ENCODE data around the gene CCDC170. TPM values are rescaled to one million over a fixed set of nuclear protein-coding genes. Genes with fewer than 3 reads are reported as not detected.

The CCDC170 gene
- total and polyA plus RNA-seq, 3 donors from 2014 or later, result 3.1 to 9.5 (median 3.3) TPM

- DNase-seq, result no peak
- WGBS, 2 donors, result 64 to 85% methylated on average over 1 of the region's 1 CpG
- Histone ChIP-seq H3K27ac (no peak overlapping the region), H3K27me3 (no peaks in the 10 kb centered on the region), H3K36me3 (ENCODE audit: low read depth, missing control alignments) (no peaks in the 10 kb centered on the region), H3K4me3 (no peak overlapping the region), H3K9me3 (no peaks in the 10 kb centered on the region), H3K4me1 (no peaks in the 10 kb centered on the region)
- intact Hi-C loops (cut with DNase I; ENCODE audit: low total_unique reads), result no loop called here
- TF ChIP-seq POLR2A (IDR thresholded peaks at IDR 0.05) (no peak), CTCF (IDR thresholded peaks at IDR 0.05) (no peak)
Measured at GRCh38 chr6:151549790-151550189, 56.0 kb downstream of the CCDC170 start.

- TF ChIP-seq CTCF (IDR thresholded peaks at IDR 0.05) (no peak), POLR2A (IDR thresholded peaks at IDR 0.05) (no peak)
- Histone ChIP-seq H3K36me3 (ENCODE audit: low read depth, missing control alignments) (no peaks in the 10 kb centered on the region), H3K27ac (no peak overlapping the region), H3K4me1 (no peaks in the 10 kb centered on the region), H3K9me3 (no peaks in the 10 kb centered on the region), H3K27me3 (no peaks in the 10 kb centered on the region), H3K4me3 (no peak overlapping the region)
- 87 to 94% methylated on average over 3 of the region's 3 CpGs for WGBS, 2 donors
- no peak for DNase-seq
- intact Hi-C loops (cut with DNase I; ENCODE audit: low total_unique reads), result no loop called here
Measured at GRCh38 chr6:151550618-151551017, 56.8 kb downstream of the CCDC170 start.

DNA sequence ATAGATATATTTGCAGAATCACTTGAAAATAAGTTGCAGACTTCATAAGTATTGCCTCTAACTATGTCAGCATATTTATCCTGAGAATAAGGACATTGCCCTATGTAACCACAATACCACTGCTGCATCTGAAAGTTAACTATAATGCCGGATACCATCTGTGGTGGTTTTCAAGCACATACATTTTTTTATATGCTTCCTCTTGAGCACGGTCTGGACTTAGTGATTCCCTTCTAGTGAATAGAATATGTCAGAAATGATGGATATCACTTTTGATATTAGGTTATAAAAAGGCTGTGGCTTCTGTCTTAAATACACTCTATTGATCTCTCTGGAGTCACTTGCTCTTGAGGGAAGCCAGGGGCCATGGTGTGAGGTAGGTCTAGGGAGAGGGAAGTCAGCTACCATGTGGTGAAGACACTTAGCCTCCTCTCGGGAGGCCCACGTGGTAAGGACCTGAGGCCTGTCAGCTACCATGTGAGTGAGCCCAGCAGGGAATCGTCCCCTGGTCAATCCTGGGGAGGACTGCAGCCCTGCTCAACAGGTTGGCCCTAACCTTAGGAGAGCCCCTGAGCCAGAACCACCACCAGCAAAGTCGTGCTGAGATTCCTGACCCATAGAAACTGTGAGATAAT, 57.5 kb downstream of the CCDC170 start:
- 73 to 83% methylated on average over 6 of the region's 6 CpGs for whole genome bisulfite sequencing, 2 donors
- H3K4me3 ChIP-seq, result no peak overlapping the region
- H3K4me1 ChIP-seq, result no peaks in the 10 kb centered on the region
- intact Hi-C loops (cut with DNase I; ENCODE audit: low total_unique reads), result no loop called here
- no peaks in the 10 kb centered on the region for H3K9me3 ChIP-seq
- H3K27ac ChIP-seq, result no peak overlapping the region
- H3K27me3 ChIP-seq, result no peaks in the 10 kb centered on the region
- DNase-seq, result no peak
- TF ChIP-seq CTCF (IDR thresholded peaks at IDR 0.05), result no peak
- no peak for TF ChIP-seq POLR2A (IDR thresholded peaks at IDR 0.05)
- H3K36me3 ChIP-seq (ENCODE audit: low read depth, missing control alignments), result no peaks in the 10 kb centered on the region

GRCh38 chr6:151553416-151554165, 59.8 kb downstream of the CCDC170 start:
- 80 to 85% methylated on average over 3 of the region's 3 CpGs for WGBS, 2 donors

More at GRCh38 chr6:151553416-151554165, 59.8 kb downstream of the CCDC170 start:
- Histone ChIP-seq H3K4me1 (no peaks in the 10 kb centered on the region), H3K27ac (no peak overlapping the region), H3K27me3 (no peaks in the 10 kb centered on the region), H3K9me3 (no peaks in the 10 kb centered on the region), H3K36me3 (ENCODE audit: low read depth, missing control alignments) (no peaks in the 10 kb centered on the region), H3K4me3 (no peak overlapping the region)
- intact Hi-C loops (cut with DNase I; ENCODE audit: low total_unique reads), result no loop called here
- TF ChIP-seq POLR2A (IDR thresholded peaks at IDR 0.05) (no peak), CTCF (IDR thresholded peaks at IDR 0.05) (no peak)
- DNase-seq, result no peak
